ENCODE data around the gene ALDH7A1. TPM values are rescaled to one million over a fixed set of nuclear protein-coding genes. Genes with fewer than 3 reads are reported as not detected.

The ALDH7A1 gene
- total RNA-seq, 3 donors from 2014 or later: 39.4 to 46.1 (median 41.6) TPM

DNA sequence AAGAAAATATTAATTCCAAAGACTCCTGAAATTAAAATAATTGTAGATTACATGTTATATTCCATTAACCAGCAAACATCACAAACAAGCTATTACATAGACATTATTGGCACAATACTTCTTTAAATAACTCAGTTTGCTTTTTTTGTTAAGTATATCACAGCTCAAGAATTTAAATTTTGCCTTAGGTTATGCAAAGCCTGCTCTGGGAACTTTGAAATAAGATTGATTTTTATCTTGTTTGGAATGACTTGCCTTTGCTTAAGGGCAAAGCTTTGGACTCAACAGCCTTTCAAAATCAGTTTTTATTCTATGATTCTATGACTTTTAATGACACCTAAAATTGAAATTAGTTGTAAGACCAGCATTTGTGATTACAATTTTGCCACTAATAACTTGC lies 78.2 kb downstream of the ALDH7A1 start:
- H3K4me3 ChIP-seq: no peak overlapping the region
- intact Hi-C loops (cut with DNase I, micrococcal nuclease): no loop called here
- peaks cover 14% of the 10 kb centered on the region for H3K4me1 ChIP-seq (ENCODE audit: low read depth)
- DNase-seq: no peak
- no peaks in the 10 kb centered on the region for H3K36me3 ChIP-seq (ENCODE audit: low read depth)
- H3K9me3 ChIP-seq: no peaks in the 10 kb centered on the region
- no peak for ATAC-seq
- TF ChIP-seq, protein P1, sequence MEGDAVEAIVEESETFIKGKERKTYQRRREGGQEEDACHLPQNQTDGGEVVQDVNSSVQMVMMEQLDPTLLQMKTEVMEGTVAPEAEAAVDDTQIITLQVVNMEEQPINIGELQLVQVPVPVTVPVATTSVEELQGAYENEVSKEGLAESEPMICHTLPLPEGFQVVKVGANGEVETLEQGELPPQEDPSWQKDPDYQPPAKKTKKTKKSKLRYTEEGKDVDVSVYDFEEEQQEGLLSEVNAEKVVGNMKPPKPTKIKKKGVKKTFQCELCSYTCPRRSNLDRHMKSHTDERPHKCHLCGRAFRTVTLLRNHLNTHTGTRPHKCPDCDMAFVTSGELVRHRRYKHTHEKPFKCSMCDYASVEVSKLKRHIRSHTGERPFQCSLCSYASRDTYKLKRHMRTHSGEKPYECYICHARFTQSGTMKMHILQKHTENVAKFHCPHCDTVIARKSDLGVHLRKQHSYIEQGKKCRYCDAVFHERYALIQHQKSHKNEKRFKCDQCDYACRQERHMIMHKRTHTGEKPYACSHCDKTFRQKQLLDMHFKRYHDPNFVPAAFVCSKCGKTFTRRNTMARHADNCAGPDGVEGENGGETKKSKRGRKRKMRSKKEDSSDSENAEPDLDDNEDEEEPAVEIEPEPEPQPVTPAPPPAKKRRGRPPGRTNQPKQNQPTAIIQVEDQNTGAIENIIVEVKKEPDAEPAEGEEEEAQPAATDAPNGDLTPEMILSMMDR (IDR thresholded peaks at IDR 0.05): no peak

DNA sequence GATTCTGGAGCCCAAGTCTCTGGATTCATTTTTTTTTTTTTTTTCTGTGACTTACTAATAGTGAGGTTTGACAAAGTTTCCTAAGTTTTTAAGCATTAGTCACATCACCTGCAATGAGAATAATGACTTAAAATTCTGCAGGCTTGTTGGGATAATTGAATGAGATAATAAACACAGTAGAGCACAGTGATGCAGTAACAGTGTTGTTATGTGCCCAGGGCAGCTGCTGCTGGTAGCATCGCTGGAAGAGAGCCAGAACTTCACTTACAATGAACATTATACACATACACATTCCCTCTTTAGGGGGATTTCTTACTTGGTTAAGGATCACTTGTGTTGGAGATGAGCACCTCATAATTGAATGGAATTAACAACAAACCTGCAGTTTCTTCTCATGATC lies 78.9 kb downstream of the ALDH7A1 start:
- Histone ChIP-seq H3K4me1 (ENCODE audit: low read depth) (peaks cover 14% of the 10 kb centered on the region), H3K36me3 (ENCODE audit: low read depth) (no peaks in the 10 kb centered on the region), H3K4me3 (no peak overlapping the region), H3K9me3 (no peaks in the 10 kb centered on the region)
- ATAC-seq (no peak), DNase-seq (no peak)
- TF ChIP-seq, protein P1 (IDR thresholded peaks at IDR 0.05): no peak
- intact Hi-C loops (cut with DNase I, micrococcal nuclease): no loop called here

DNA sequence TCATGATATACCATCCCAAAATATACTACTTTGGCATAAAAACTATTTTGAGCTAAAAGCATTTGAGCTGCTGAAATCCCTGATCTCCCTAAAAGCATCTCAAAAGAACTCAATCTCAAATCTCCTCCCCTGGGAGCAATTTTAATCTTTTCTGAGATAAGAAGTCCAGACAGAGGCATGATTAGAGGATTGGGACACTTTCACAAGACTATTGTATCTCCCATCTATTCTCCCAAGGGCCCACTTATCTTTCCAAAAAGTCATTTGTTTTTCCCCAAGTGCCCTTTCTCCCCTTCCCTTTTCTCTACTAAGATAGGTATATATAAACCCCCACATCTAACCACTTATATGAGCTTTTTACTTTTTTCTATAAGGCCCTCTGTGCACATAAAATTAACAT lies 79.7 kb downstream of the ALDH7A1 start:
- Histone ChIP-seq H3K4me3 (no peak overlapping the region), H3K9me3 (no peaks in the 10 kb centered on the region), H3K36me3 (ENCODE audit: low read depth) (no peaks in the 10 kb centered on the region), H3K4me1 (ENCODE audit: low read depth) (peaks cover 10% of the 10 kb centered on the region)
- no peak for DNase-seq
- TF ChIP-seq, protein P1 (IDR thresholded peaks at IDR 0.05): no peak
- intact Hi-C loops (cut with DNase I, micrococcal nuclease): no loop called here
- ATAC-seq: no peak

- DNase-seq: no peak
- no peak for ATAC-seq
- Histone ChIP-seq H3K9me3 (no peaks in the 10 kb centered on the region), H3K36me3 (ENCODE audit: low read depth) (no peaks in the 10 kb centered on the region), H3K4me1 (ENCODE audit: low read depth) (peaks cover 3% of the 10 kb centered on the region), H3K4me3 (no peak overlapping the region)
- intact Hi-C loops (cut with DNase I, micrococcal nuclease): no loop called here
- TF ChIP-seq, protein P1 (IDR thresholded peaks at IDR 0.05): no peak
These were observed 80.4 kb downstream of the ALDH7A1 start for GRCh38 chr5:126514558-126515141.

- Histone ChIP-seq H3K4me1 (ENCODE audit: low read depth) (no peaks in the 10 kb centered on the region), H3K9me3 (no peaks in the 10 kb centered on the region), H3K4me3 (no peak overlapping the region), H3K36me3 (ENCODE audit: low read depth) (no peaks in the 10 kb centered on the region)
- TF ChIP-seq, protein P1 (IDR thresholded peaks at IDR 0.05): no peak
- no peak for ATAC-seq
- intact Hi-C loops (cut with DNase I, micrococcal nuclease): no loop called here
- DNase-seq: no peak
These were observed 80.9 kb downstream of the ALDH7A1 start for GRCh38 chr5:126514131-126514557.

GRCh38 chr5:126513703-126514102 lies 81.3 kb downstream of the ALDH7A1 start:
- Histone ChIP-seq H3K9me3 (no peaks in the 10 kb centered on the region), H3K36me3 (ENCODE audit: low read depth) (no peaks in the 10 kb centered on the region), H3K4me3 (no peak overlapping the region), H3K4me1 (ENCODE audit: low read depth) (no peaks in the 10 kb centered on the region)
- TF ChIP-seq, protein P1 (IDR thresholded peaks at IDR 0.05): no peak
- no peak for ATAC-seq
- intact Hi-C loops (cut with DNase I, micrococcal nuclease): no loop called here
- DNase-seq: no peak

Measured in mucosa of descending colon (tissue), 3 donors.